HG03095 (cell line): ENCODE data around the gene GOLIM4.

Experiments used
- ATAC-seq: cut with Tn5 transposase; IDR thresholded peaks from one replicate; pipeline ENCODE4 v1.9.1; 2021; ENCODE audit warnings: moderate library complexity; ENCODE audit not compliant: unreplicated experiment

GOLIM4 gene

DNA sequence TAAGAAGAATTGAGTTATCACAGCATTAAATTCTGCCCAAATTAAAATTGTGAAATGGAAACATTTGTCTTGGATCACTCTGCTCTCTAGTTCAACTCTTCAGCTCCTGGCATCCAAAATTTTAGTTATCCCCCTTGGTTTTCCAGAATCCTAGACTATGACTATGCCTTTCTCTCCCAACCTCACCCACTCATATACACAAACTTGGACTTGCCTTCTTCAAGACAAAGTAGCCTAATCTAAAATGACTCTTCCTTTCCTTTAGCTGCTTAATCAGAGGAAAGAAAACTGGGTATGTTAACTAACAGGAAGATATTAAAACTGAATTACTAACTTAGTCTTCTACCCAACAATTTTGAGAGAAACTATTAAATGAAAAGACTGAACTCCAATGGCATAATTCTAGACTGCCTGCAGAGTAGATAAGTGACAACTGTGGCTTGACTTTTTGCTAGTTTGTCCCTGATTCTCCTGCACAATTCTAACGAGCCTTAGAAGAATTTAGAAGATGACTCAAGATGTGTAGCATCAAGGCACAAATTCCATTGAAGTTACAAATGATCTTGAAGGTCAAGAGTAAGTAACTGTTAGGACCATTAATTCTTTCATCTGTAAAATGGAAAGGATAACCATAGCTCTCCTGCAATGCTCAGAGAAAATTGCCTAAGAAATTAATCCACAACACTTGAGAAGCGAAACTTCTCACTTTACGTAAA lies 5.2 kb upstream of the GOLIM4 start:
- no peak for ATAC-seq

DNA sequence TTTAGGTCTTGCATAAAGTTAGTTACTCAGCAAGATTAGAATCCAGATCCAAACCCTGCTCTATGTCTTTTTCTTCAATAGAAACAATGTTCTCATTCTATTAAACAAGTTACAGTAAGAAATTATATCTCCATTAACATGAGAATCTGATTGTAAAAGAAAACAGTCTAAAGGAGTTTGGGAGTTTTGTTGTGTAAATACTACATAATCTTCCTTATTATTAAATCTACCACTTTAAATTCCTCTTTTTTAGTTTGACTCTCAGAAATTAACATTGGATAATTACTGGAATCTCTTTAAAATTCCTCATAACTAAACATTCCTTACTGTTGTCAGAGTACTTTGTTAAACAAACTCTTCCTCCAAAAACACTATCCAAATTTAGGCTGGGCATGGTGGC lies 1.7 kb upstream of the GOLIM4 start:
- no peak for ATAC-seq

DNA sequence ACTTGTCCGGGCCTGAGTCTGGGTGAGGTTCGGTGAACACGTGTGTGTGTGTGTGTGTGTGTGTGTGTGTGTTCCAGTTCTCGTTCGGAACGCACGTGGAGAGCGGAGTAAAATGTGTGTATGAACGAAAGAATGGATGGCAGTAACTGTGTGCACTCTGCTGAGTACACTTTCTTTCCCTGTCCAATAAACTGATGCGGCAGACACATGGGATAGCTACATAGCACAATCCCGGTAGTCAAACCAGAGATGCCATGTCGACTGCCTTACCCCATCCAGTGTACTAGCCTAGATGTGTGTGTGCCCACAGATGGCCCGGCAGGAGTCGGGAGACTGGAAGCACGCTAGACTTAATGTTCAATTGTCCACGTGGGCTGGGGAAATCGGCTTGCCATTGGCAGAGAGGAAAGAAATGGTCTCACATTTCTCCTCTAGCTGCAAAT lies 507 bp upstream of the GOLIM4 start:
- peak; percentile 1 for ATAC-seq

DNA sequence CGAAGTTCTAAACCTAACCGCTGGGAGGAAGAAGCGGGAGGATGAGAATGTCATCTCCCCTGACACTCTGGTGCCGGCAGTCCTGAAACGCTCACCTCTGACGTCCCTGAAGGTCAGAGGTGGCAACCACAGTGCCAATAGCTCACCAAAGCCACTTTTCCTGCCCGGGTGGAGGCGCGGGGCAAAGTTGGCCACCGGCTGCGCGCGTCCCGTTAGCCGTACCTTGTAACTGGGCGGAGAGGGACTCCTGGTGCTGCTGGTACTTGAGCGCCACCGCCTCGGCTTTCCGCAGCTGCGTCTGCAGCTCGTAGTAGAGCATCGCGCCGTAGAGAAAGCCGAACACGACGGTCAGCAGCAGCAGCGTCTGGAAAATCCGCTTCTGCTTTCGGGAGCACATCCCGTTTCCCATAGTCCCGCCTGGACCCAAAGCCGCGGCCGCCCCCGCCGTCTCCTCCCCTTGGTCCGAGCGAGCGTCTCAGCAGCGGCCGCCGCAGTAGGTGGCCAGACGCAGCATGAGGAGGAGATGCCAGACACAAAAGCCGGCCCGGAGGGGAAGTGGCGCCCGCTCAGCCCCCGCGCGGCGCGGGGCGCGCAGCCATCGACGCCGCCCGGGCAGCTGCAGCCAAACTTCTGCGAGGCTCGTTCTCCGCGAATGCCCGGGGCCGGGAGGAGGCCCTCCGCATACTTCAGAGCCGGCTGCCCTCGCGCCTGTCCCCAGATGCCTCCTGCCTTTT lies 680 bp downstream of the GOLIM4 start:
- peak; percentile 35 for ATAC-seq

DNA sequence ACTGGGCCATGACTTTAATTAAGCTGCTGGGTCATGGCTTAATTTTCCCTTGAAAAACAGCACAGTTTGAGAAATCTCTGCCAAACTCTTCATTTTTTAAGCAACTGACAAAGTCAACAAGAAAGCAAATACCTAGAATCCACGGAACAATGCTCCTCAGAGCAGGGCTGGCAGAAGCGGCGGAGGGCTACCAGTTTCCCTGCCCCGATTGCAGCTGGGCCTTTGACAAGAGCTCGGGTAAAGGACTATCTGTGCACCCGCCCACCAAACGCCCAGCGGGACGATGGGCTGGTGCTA lies 1.2 kb downstream of the GOLIM4 start:
- peak; percentile 42 for ATAC-seq

DNA sequence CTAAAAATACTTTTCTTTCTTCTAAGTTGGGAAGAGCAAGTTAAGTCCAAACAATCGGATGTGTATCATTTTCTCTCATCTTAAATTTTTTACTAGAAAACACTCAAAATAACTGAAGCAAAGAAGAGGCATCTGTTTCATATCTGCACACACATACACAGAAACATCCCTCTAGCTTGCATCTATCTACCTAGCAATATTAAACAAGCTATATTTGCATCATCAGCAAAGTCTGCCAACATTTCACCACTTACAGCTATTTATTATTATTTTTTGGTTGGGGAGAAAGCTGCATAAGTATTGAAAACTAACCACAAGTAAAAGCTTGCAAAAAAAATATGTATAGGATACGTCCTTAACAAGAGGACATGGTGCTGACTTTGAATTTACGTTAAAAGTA lies 1.9 kb downstream of the GOLIM4 start:
- no peak for ATAC-seq

DNA sequence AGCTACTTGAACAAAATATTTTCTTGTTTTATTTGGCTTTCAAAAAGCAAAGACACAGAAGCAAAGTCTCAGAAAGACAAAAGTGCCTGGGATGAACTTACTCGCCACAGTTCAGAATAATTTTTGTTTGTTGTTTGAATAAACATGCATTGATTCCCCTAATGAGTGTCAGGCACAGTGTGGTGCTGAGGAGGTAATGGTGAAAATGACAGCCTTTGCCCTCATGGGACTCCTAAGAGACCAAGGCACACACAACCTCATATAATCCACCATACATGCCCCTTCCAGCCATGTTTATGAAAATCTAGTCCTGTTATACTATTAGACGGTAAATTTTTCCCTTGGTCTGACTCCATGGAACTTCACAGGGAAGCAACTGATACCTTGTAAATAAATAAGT lies 2.5 kb downstream of the GOLIM4 start:
- ATAC-seq, result no peak

DNA sequence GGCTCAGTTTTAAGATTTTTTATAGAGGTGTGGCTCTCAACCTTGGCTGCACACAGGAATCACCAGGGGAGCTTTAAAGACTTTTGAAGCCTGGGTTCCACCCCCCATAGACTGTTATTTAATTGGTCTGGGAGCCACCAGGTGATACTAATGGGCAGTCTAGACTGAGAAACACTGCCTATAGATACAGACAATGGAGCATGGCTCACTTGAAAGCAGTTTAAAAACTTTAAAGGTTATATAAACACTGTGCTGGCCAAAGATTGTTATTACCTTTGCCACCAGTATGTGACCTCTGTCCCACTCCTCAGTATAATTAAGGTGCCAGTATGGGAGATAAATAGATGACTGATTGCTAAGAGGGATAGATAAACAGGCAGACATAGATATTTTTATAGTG lies 3.8 kb downstream of the GOLIM4 start:
- ATAC-seq, result no peak

DNA sequence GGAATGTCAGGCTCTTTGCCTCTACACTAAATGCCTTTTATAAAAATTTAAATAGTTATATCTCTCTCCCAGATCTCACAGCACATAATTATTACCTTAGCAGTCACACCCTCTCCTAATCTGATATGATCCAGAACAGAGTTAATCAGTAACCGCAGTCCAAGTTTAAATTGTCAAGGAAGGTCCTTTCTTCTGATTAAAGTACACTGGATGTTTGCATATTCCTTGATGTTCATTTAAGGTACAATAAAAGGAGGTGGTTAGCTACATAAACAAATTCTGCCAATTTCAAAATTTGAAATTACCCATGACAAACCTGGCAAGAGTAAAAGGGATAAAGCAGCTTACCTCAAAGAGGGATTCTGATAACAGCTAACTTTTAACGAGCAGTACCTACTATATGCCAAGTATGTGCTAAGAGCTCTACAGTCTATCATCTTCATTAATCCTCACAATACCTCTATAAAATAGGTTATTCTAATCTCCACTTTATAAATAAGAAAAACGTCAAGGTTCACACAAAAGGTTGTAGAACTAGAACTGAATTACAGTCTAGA lies 4.3 kb downstream of the GOLIM4 start:
- no peak for ATAC-seq

DNA sequence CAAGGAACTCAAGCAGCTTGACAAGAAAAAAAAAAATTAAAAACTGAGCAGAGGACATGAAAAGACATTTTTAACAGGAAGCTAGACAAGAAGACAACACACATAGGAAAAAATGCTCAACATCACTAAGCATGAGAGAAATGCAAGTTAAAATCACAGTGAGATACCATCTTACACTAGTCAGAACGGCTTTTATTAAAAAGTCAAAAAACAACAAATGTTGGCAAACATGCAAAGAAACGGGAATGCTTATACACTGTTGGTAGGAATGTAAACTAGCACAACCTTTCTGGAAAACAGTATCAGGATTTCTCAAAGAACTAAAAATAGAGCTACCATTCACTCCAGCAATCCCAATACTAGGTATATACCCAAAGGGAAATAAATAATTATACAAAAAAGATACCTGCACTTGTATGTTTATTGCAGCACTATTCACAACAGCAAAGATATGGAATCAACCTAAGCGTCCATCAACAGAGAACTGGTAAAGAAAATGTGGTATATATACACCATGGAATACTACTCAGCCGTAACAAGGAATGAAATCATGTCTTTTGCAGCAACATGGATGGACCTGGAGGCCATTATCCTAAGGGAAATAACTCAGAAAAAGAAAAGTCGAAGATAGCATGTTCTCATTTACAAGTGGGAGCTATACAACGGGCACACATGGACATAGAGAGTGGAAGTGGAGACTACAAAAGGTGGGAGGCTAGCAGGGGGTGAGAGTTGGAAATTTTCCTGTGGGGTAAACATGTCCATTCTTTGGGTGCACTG lies 5.2 kb downstream of the GOLIM4 start:
- no peak for ATAC-seq

DNA sequence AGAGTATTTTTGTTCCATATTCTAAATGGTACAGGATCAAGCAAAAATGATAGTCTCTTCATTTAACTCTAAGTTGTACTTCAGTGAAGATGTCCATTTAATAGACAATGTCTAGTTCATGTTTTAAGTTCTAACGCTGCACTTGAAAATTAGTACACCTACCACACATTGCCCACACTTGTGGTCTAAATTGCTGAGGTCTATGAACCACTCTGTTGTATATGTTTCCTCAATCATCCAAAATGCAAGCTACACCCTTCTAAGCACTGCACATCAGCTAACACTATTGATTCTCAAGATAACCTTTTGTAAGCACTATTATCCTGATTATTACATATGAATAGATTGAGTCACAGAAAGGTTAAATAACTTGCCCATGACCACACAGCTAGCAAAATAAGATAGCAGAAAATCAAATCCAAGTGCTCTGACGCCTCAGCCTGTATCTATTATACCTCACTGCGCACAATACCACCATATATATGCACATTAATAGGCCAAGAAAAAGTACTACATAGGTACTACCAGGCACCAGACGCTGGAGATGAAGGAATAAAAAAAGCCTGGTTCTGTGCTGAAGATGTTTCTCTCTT lies 6.4 kb downstream of the GOLIM4 start:
- ATAC-seq, result no peak

DNA sequence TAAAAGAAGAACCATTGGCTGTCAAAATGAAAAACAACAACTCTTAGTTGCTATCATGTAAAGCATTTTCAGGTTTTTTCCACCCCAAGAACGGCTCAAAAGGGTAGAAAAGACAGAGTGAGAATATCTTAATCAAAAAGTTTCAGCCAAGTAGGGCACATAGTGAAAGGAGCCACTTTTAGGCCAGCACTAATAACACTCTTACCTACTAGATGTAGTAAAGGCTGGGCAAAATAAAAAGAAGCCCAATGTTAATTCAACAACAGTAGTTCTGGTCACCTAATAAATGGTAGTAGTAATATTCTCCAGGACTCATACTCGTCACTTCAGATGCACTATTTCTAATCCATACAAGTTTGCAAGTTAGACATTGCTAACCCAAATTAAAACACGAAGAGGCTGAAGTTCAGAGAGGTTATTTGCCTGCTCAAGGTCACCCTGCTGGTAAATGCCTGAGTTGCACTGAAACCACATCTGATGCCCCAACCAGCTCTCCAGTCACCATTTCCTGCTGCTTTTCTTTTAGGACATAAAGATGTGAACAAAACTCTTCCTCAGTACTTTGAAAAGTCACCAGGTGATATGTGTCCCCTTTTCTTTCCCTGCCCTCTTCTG lies 7.5 kb downstream of the GOLIM4 start:
- ATAC-seq, result peak; percentile 67

DNA sequence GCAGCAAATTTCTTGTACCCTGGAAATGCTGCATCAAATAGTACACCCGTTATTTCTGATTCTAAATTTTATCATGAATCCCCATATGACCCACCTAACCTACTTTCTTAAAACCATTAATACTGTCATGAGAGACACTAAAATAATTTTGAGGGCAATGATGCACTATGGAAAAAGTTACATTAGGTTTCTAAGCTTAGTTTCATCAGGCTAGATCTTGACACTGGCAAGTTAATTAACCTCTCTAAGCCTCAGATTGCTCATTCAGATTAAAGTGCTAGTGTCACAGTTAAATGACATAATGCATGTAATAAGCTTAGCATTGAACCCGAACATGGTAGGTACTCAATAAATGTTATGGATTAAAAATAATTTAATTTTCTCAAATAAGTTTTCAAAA lies 8.2 kb downstream of the GOLIM4 start:
- ATAC-seq, result no peak

DNA sequence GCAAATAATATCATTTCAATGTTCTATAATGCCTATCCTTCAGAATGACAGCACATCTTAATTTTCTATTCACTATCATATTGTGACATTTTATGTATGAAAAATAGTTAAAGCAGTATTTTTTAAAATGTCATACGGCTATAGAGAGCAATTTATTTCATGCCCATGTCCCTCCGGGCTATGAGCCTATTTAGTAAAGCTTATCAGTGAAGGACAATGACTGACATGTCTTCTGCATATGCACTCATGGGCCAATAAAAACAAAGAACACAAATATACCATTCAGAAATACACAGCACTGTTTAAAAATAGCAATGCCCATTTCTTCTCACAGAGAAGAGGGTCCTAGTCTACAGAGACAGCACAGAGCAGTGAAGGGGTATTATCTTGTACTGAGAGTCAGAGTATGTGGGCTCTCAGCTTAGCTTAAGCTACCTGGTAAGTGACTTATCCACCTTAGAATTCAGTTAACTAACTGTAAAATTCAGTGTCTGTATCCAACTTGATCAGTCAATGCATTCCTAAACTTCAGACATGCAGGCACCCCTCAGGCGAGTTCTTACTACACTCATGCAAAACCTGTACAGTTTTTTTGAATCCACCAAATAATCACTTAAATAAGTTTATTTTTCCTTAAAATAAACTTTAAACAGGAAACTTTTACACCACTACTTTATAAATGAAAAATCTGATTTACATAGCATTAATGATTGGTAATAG lies 9.0 kb downstream of the GOLIM4 start:
- ATAC-seq, result no peak

DNA sequence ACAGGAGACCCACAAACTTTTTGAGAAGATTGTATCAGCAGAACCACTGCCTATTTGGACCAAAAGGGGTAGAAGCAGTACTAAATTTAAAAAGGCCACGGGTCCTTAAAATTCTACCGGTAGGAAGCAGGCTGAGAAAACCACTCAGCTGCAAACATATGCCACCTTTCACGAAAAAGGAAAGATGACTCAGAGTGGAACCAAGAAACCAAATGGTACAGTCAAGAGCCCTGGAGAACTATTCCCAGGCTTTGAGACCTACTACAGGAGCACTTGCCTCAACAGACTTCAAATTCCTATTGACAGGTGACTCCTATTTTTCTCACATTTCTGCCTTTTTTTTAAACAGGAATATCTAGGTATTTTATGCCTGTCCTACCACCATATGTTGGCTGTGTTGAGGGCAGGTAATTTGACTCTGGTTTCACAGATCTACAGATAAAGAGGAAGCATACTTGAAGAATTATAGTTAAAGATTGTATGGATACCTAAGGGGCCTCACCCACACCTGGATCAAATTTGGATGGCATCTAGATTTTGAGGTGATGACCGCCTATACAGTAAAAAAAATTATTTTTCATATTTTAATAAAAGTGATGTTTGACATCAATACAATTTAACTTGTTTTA lies 10.1 kb downstream of the GOLIM4 start:
- peak; percentile 44 for ATAC-seq

DNA sequence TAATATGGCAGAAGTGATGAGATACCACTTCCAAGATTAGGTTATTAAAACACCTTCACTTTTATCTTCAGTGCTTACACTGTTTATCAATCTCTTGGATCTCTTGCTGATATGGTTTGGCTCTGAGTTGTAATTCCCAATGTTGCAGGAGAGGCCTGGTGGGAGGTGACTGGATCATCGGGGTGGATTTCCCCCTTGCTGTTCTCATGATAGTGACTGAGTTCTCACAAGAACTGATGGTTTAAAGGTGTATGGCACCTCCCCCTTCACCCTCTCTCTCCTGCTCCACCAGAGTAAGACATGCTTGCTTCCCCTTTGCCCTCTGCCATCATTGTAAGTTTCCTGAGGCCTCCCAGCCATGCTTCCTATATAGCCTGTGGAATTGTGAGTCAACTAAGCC lies 11.8 kb downstream of the GOLIM4 start:
- no peak for ATAC-seq

DNA sequence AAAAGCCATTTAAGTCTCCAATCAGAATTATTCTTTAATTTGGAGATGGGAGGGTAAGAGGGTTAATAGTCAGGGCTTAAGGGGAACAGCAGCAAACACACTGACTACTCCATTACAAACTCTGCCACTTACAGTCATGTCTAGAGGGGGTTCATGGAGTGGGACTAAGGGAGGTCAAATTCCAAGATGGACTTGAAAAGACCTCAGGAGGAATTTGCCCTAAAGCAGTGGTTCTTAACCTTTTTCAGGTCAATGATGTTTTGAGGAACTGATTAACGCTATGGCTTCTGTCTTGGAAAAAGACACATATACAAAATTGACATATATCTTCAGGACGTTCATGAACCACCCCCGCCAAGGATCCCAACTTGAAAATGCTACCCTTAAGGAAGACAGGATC lies 13.9 kb downstream of the GOLIM4 start:
- no peak for ATAC-seq

DNA sequence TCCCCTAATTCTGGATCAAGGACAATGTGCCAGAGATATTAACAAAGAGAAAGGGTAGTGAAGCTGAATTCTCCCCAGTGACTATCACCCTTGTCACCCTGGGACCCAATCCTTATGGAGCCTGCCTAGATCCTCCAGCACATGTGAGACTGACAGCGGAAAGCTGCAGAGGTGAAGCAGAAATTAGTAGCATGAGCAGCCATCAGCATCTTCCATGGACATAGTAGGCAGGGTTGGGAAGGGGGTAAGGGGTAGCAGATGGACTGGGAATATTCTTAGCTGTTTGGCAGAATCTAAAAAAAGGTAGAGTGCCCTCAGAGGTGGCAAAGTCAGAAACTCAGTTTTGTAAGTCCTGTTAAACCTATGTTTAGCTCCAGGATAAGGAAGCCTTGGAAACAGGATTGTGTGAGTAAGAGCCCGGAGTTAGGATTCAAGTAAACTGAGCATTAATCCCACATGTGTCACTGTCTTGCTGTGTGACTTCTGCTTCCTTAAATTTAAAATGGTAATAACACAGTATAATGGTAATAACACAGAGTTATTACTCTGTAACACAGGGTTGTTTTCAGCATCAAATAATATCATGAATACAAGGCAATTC lies 14.5 kb downstream of the GOLIM4 start:
- no peak for ATAC-seq

DNA sequence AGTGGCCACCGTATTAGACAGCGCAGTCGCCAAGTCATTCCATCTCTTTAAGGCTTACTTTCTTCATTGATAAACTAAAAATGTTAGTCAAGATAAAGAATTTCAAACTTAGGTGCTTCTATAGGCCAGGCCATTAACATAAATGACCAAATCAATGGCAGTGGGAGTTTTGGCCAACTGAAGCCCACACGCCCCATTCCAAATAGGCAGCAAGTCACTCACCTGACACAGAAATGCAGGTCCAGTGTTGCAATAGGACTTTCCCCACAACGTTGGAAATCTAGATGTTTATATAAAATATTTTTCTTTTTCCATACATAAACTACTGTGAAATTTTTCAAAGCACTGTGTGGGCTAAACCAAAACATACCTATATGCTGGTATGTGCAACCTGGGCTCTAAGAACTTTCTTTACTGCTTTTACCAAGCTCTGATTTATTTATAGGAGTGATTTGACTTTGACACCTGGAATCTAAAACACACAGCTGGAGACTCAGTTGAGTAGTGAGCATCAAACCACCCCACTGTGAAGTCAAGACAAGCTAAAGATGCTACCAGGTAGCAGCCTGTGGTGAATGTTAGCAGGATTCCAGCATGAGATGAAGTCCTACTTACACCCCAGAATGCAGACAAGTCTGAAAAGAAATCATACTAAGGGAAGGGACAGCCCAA lies 15.1 kb downstream of the GOLIM4 start:
- ATAC-seq, result no peak
